ENCODE results near the gene CPLX1. TPM values are rescaled to one million over a fixed set of nuclear protein-coding genes. Genes with fewer than 3 reads are reported as not detected.

The CPLX1 gene
- total and polyA plus RNA-seq, 5 donors from 2014 or later: 0.16 to 0.62 TPM; not detected in 3

DNA sequence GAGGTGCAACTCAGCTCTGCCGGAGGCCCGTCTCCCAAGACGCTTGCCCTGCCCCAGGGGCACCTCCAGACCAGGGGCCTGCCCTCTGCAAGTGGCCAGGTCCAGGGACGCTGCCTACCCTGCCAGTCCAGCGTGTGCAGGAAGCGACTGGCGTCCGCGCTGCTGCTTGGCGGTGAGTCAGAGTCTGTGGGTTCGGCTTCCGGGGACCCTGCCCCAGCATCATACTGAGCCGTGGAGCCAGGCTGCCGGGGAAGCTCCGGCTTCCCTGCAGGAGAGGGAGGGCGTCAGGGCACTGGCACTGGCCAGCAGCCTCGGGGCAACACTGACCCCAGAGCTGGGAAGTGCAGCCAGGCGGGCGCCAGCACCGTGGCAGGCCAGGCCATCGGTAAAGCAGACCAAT lies 42.5 kb upstream of the CPLX1 start:
- no peak for ATAC-seq (ENCODE audit: low read depth in 2 of 2)
- Histone ChIP-seq H3K36me3 (ENCODE audit: control insufficient read depth, insufficient read depth, low read length) (peaks cover 44% of the 10 kb centered on the region), H3K27me3 (ENCODE audit: control insufficient read depth, insufficient read depth, low read length) (no peaks in the 10 kb centered on the region), H3K4me1 (ENCODE audit: control insufficient read depth, insufficient read depth, low read length, poor library complexity, severe bottlenecking) (no peaks in the 10 kb centered on the region), H3K27ac (ENCODE audit: insufficient read depth, low read length, poor library complexity, severe bottlenecking) (no peak overlapping the region), H3K4me3 (ENCODE audit: low read depth, low read length) (no peak overlapping the region), H3K9me3 (ENCODE audit: control insufficient read depth in 2 of 2, low read length in 2 of 2) (no peaks in the 10 kb centered on the region)
- Mint-ChIP-seq H3K27me3 (no peaks in the 10 kb centered on the region), H3K27ac (no peak overlapping the region), H3K4me1 (peaks cover 0 to 3% (median 0%) of the 10 kb centered on the region in 4 donors), H3K36me3 (peaks cover 7% of the 10 kb centered on the region), H3K9me3 (no peaks in the 10 kb centered on the region), H3K4me3 (no peak overlapping the region)
- no peak for DNase-seq

DNA sequence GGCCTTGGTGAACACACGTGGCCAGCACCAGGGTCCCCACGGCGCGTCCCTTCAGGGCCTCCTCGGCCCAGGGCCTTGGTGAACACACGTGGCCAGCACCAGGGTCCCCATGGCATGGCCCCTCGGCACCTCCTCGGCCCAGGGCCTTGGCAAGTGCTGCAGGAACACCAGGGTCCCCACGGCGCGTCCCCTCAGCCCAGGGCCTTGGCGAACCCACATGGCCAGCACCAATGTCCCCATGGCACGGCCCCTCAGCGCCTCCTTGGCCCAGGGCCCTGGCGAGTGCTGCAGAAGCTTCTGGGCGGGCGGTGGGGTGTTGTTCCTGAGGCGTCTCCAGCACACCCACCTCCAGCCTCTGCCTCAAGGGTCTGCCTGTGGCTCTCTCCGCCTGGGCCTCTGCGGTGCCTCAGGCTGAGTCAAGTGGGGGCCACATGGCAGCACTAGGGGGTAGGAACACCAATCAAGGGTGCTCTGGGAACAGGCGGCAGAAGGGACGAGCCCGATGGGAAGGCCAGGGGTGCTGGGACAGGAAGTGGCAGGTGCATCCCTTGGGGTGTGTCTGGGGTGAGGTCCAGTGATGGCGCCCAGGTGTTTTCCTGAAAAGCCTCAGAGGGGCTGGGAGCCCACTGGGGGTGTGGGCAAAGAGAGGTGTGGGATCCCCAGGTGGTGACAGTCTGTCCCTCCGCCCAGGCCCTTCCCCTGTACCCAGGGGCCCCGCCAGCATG lies 41.8 kb upstream of the CPLX1 start:
- no peaks in the 10 kb centered on the region for H3K9me3 Mint-ChIP-seq
- Histone ChIP-seq H3K4me3 (ENCODE audit: low read depth, low read length) (no peak overlapping the region), H3K27ac (ENCODE audit: insufficient read depth, low read length, poor library complexity, severe bottlenecking) (no peak overlapping the region), H3K27me3 (ENCODE audit: control insufficient read depth, insufficient read depth, low read length) (no peaks in the 10 kb centered on the region), H3K36me3 (ENCODE audit: control insufficient read depth, insufficient read depth, low read length) (peaks cover 49% of the 10 kb centered on the region), H3K4me1 (ENCODE audit: control insufficient read depth, insufficient read depth, low read length, poor library complexity, severe bottlenecking) (no peaks in the 10 kb centered on the region), H3K9me3 (ENCODE audit: control insufficient read depth in 2 of 2, low read length in 2 of 2) (no peaks in the 10 kb centered on the region)
- ATAC-seq (ENCODE audit: low read depth in 2 of 2) (no peak), DNase-seq (no peak)
- no peaks in the 10 kb centered on the region for H3K27me3 Mint-ChIP-seq
- H3K27ac Mint-ChIP-seq: no peak overlapping the region
- H3K4me3 Mint-ChIP-seq: no peak overlapping the region
- peaks cover 0 to 4% (median 3%) of the 10 kb centered on the region in 4 donors for H3K4me1 Mint-ChIP-seq
- H3K36me3 Mint-ChIP-seq: peaks cover 13% of the 10 kb centered on the region

DNA sequence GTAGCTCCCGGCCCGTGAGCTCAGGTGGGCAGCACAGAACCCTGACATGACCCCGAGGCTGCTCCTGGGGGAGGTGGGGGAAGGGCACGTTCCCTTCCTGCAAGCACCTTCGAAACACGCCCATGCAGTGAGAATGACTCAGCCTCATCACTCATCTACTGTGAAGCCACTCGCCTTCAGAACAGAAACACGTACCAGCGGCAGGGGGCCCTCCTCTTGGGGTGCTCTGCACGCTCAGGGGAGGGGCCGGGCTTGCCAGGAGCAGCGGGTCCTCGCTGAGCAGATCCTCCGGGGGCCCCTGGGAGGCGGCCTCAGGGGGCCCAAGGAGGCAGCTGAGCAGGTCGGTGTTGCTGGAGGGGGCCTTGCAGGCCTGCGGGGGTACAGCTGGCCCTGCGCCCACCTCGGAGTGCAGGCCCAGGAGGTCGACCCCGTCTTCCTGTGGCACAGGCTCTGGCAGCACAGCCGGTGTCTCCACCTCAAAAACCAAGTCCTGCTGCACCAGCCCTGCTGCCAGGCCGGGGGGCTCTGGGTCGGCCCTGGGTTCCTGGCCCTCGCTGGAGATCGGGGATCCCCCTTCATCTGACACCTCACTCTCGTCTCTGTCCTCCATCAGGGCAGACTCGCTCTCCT lies 40.9 kb upstream of the CPLX1 start:
- peaks cover 54% of the 10 kb centered on the region for H3K36me3 ChIP-seq (ENCODE audit: control insufficient read depth, insufficient read depth, low read length)
- ATAC-seq (ENCODE audit: low read depth in 2 of 2) (no peak), DNase-seq (no peak)
- Mint-ChIP-seq H3K27ac (no peak overlapping the region), H3K4me1 (peaks cover 0 to 5% (median 3%) of the 10 kb centered on the region in 4 donors), H3K36me3 (peaks cover 18% of the 10 kb centered on the region), H3K9me3 (no peaks in the 10 kb centered on the region), H3K4me3 (no peak overlapping the region), H3K27me3 (no peaks in the 10 kb centered on the region)
- no peak overlapping the region for H3K4me3 ChIP-seq (ENCODE audit: low read depth, low read length)
- H3K27ac ChIP-seq (ENCODE audit: insufficient read depth, low read length, poor library complexity, severe bottlenecking): no peak overlapping the region
- no peaks in the 10 kb centered on the region for H3K27me3 ChIP-seq (ENCODE audit: control insufficient read depth, insufficient read depth, low read length)
- H3K4me1 ChIP-seq (ENCODE audit: control insufficient read depth, insufficient read depth, low read length, poor library complexity, severe bottlenecking): no peaks in the 10 kb centered on the region
- no peaks in the 10 kb centered on the region for H3K9me3 ChIP-seq (ENCODE audit: control insufficient read depth in 2 of 2, low read length in 2 of 2)

DNA sequence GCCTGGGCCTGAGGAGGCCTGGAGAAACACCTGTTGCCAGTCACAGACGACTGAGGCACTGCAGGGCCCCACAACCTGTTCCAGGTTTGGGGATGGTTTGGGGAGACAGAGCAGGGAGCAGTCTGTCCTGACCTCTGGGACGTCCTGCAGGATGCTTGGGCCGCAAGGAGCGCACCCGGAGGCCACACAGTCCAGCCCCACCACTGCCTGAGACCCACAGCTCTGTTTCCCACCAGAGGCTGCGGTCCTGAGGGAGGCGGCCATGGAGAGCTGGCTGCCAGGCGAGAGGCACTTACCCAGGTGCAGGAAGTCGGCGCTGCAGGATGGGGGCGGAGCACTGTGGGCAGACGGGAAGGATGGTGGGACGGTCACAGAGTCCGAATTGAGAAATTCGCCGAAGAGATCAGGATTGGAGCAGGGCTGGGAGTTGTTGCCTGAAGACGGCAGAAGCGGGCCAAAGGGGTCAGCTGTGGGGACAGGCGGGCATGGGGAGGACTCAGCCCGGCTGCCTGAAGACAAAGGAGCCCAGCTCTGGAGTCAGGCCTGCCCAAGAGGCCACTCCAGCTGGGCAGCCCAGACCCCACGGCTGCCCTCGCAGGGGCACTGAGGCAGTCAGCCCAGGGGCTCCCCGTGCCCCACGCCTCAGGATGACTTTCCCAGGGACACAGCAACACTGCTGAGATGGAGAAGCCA lies 40.3 kb upstream of the CPLX1 start:
- H3K9me3 Mint-ChIP-seq: no peaks in the 10 kb centered on the region

GRCh38 chr4:865572-865971 lies 39.6 kb upstream of the CPLX1 start:
- ATAC-seq (ENCODE audit: low read depth in 2 of 2) (no peak), DNase-seq (no peak)
- no peaks in the 10 kb centered on the region for H3K9me3 ChIP-seq (ENCODE audit: control insufficient read depth in 2 of 2, low read length in 2 of 2)
- no peaks in the 10 kb centered on the region for H3K9me3 Mint-ChIP-seq
- no peaks in the 10 kb centered on the region for H3K4me1 ChIP-seq (ENCODE audit: control insufficient read depth, insufficient read depth, low read length, poor library complexity, severe bottlenecking)
- H3K27ac Mint-ChIP-seq: no peak overlapping the region
- peaks cover 0 to 5% (median 3%) of the 10 kb centered on the region in 4 donors for H3K4me1 Mint-ChIP-seq
- no peak overlapping the region for H3K4me3 Mint-ChIP-seq
- H3K4me3 ChIP-seq (ENCODE audit: low read depth, low read length): no peak overlapping the region
- H3K27me3 ChIP-seq (ENCODE audit: control insufficient read depth, insufficient read depth, low read length): no peaks in the 10 kb centered on the region
- H3K36me3 ChIP-seq (ENCODE audit: control insufficient read depth, insufficient read depth, low read length): peaks cover 64% of the 10 kb centered on the region
- H3K27ac ChIP-seq (ENCODE audit: insufficient read depth, low read length, poor library complexity, severe bottlenecking): no peak overlapping the region
- H3K27me3 Mint-ChIP-seq: no peaks in the 10 kb centered on the region
- H3K36me3 Mint-ChIP-seq: peaks cover 25% of the 10 kb centered on the region

More for the DNA sequence above, 40.3 kb upstream of the CPLX1 start:
- H3K36me3 ChIP-seq (ENCODE audit: control insufficient read depth, insufficient read depth, low read length): peaks cover 60% of the 10 kb centered on the region
- Mint-ChIP-seq H3K27ac (peak overlapping the region in 1 of 3 donors; percentile 38), H3K4me1 (peaks cover 0 to 5% (median 3%) of the 10 kb centered on the region in 4 donors), H3K4me3 (no peak overlapping the region), H3K36me3 (peaks cover 22% of the 10 kb centered on the region), H3K27me3 (no peaks in the 10 kb centered on the region)
- no peak overlapping the region for H3K27ac ChIP-seq (ENCODE audit: insufficient read depth, low read length, poor library complexity, severe bottlenecking)
- H3K27me3 ChIP-seq (ENCODE audit: control insufficient read depth, insufficient read depth, low read length): no peaks in the 10 kb centered on the region
- ATAC-seq (ENCODE audit: low read depth in 2 of 2): no peak
- DNase-seq: no peak
- H3K4me3 ChIP-seq (ENCODE audit: low read depth, low read length): no peak overlapping the region
- H3K9me3 ChIP-seq (ENCODE audit: control insufficient read depth in 2 of 2, low read length in 2 of 2): no peaks in the 10 kb centered on the region
- H3K4me1 ChIP-seq (ENCODE audit: control insufficient read depth, insufficient read depth, low read length, poor library complexity, severe bottlenecking): no peaks in the 10 kb centered on the region

DNA sequence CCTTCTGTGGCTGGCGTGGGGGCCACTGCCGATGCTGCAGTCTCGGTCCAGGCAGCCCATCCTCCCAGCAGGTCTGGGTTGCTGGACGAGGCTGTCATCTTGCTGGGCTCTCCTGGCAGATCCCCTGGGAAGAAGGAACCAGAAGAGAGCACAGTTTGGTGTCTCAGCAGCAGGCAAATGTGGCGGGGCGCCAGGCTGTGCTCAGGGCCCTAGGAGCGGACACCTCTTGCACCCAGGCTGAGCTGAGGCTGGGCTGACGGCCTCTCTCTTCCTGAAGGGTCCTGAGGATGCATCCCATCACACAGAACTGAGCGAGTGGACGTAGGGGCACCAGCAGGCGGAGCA lies 39.2 kb upstream of the CPLX1 start:
- Mint-ChIP-seq H3K4me3 (no peak overlapping the region), H3K36me3 (peaks cover 29% of the 10 kb centered on the region), H3K27me3 (no peaks in the 10 kb centered on the region), H3K4me1 (peaks cover 0 to 5% (median 3%) of the 10 kb centered on the region in 4 donors), H3K9me3 (no peaks in the 10 kb centered on the region), H3K27ac (no peak overlapping the region)
- Histone ChIP-seq H3K27ac (ENCODE audit: insufficient read depth, low read length, poor library complexity, severe bottlenecking) (no peak overlapping the region), H3K27me3 (ENCODE audit: control insufficient read depth, insufficient read depth, low read length) (no peaks in the 10 kb centered on the region), H3K36me3 (ENCODE audit: control insufficient read depth, insufficient read depth, low read length) (peaks cover 59% of the 10 kb centered on the region), H3K4me3 (ENCODE audit: low read depth, low read length) (no peak overlapping the region), H3K4me1 (ENCODE audit: control insufficient read depth, insufficient read depth, low read length, poor library complexity, severe bottlenecking) (no peaks in the 10 kb centered on the region), H3K9me3 (ENCODE audit: control insufficient read depth in 2 of 2, low read length in 2 of 2) (no peaks in the 10 kb centered on the region)
- ATAC-seq (ENCODE audit: low read depth in 2 of 2) (no peak), DNase-seq (no peak)

GRCh38 chr4:864456-865120 lies 38.7 kb upstream of the CPLX1 start:
- Histone ChIP-seq H3K36me3 (ENCODE audit: control insufficient read depth, insufficient read depth, low read length) (peaks cover 58% of the 10 kb centered on the region), H3K27me3 (ENCODE audit: control insufficient read depth, insufficient read depth, low read length) (no peaks in the 10 kb centered on the region), H3K4me3 (ENCODE audit: low read depth, low read length) (no peak overlapping the region), H3K4me1 (ENCODE audit: control insufficient read depth, insufficient read depth, low read length, poor library complexity, severe bottlenecking) (no peaks in the 10 kb centered on the region), H3K9me3 (ENCODE audit: control insufficient read depth in 2 of 2, low read length in 2 of 2) (no peaks in the 10 kb centered on the region), H3K27ac (ENCODE audit: insufficient read depth, low read length, poor library complexity, severe bottlenecking) (no peak overlapping the region)
- ATAC-seq (ENCODE audit: low read depth in 2 of 2) (no peak), DNase-seq (no peak)
- Mint-ChIP-seq H3K9me3 (no peaks in the 10 kb centered on the region), H3K36me3 (peaks cover 27% of the 10 kb centered on the region), H3K27ac (no peak overlapping the region), H3K4me3 (no peak overlapping the region), H3K4me1 (peaks cover 0 to 5% (median 2%) of the 10 kb centered on the region in 4 donors), H3K27me3 (no peaks in the 10 kb centered on the region)

Measured in CD4-positive, CD25-positive, alpha-beta regulatory T cell (primary cell).